H1 (cell line): ENCODE results near the gene WWC1.
"Not testable (repeated sequence)": the region's sequence is repeated elsewhere in the genome, so short reads cannot be mapped to it uniquely, and the experiment has no call there.

ENCODE experiments used
- CTCF ChIP-seq, 3 experiments: IDR thresholded peaks; 1 replicate in 2 of 3; 2 replicates in 1 of 3; pipeline versions ENCODE4 v1.5.1 to v1.6.1; 2011; ENCODE audit warnings: low read length in 3 of 3, mild to moderate bottlenecking in 3 of 3, inconsistent platforms in 2 of 3, low read depth in 1 of 3, moderate library complexity in 1 of 3; ENCODE audit not compliant: insufficient read depth in 1 of 3; ENCODE audit errors: control extremely low read depth in 1 of 3
- TBP ChIP-seq: IDR thresholded peaks from 2 replicates; pipeline ENCODE4 v1.6.1; 2011; ENCODE audit warnings: low read depth, low read length, improper control_type of control experiment

GRCh38 chr5:168435340-168435739, 143.9 kb downstream of the WWC1 start:
- not testable (repeated sequence) for TF ChIP-seq CTCF (IDR thresholded peaks at IDR 0.05; ENCODE audit: control extremely low read depth in 1 of 3, insufficient read depth in 1 of 3, low read depth in 1 of 3, low read length in 3 of 3); TBP
